Endothelial cell of umbilical vein (primary cell): ENCODE data around the gene SPRN. TPM values are rescaled to one million over a fixed set of nuclear protein-coding genes. Genes with fewer than 3 reads are reported as not detected.

Experiments used
- BruUV-seq: library from RNA; stranded (reverse); fragments of 400-500 nt; replicated peaks from 2 replicates; lab custom pipeline; 2021; lab: Mats Ljungman, UMichigan
- CTCF ChIA-PET: fragments of 300-600, 350-600 bp; sonication (Branson Sonifier 250); formaldehyde crosslinking; loops from one replicate; lab custom pipeline; 2021; ENCODE audit warnings: antibody characterized with exemption, inconsistent platforms; lab: Charles Lee
- POLR2A ChIA-PET: fragments of 300-600, 350-600 bp; sonication (Branson Sonifier 250); formaldehyde crosslinking; loops from one replicate; lab custom pipeline; 2021; ENCODE audit warnings: antibody characterized with exemption, inconsistent platforms; lab: Charles Lee
- DNase-seq: peaks from one replicate; pipeline ENCODE4 v3.0.0-alpha.2; 2011; ENCODE audit warnings: low read depth, low spot score
- FAIRE-seq: peaks from 2 replicates; lab custom pipeline; 2011; peaks lifted over from hg19 to GRCh38; lab: Jason Lieb, UNC
- H2AFZ ChIP-seq: 2 replicates; pipeline ENCODE4 v1.6.0; 2012; ENCODE audit warnings: low read depth, low read length, control low read depth, inconsistent platforms
- H3K27ac ChIP-seq: 2 replicates; pipeline ENCODE4 v1.5.1; 2011; ENCODE audit warnings: low read depth, mild to moderate bottlenecking, control low read depth, low read length, moderate library complexity; ENCODE audit not compliant: insufficient read depth
- H3K27me3 ChIP-seq, 2 experiments: 2 replicates each; pipeline versions ENCODE4 v1.6.0 to v1.6.1; 2011; ENCODE audit warnings: low read length in 2 of 2, mixed read lengths in 1 of 2; ENCODE audit not compliant: control insufficient read depth in 2 of 2, insufficient read depth in 2 of 2
- H3K36me3 ChIP-seq, 2 experiments: 2 replicates in 1 of 2; 3 replicates in 1 of 2; pipeline ENCODE4 v1.5.1; 2011; ENCODE audit warnings: low read length in 2 of 2, mild to moderate bottlenecking in 1 of 2, moderate library complexity in 1 of 2; ENCODE audit not compliant: control insufficient read depth in 2 of 2, insufficient read depth in 2 of 2; ENCODE audit errors: extremely low read depth in 1 of 2
- H3K4me1 ChIP-seq: 3 replicates; pipeline ENCODE4 v1.5.1; 2011; ENCODE audit warnings: mild to moderate bottlenecking, low read length; ENCODE audit not compliant: control insufficient read depth, insufficient read depth; ENCODE audit errors: extremely low read depth
- H3K4me2 ChIP-seq: 2 replicates; pipeline ENCODE4 v1.6.1; 2011; ENCODE audit warnings: low read length, control low read depth, mixed read lengths; ENCODE audit not compliant: insufficient read depth
- H3K4me3 ChIP-seq, 3 experiments: fragments of 200-600 bp in 1 of 3; sonication (generic), shearing (Covaris generic) in 1 of 3; replicated peaks in 1 of 3; 2 replicates each; pipeline ENCODE4 v1.5.1; 2011 to 2016; ENCODE audit warnings: control low read depth in 3 of 3, low read length in 3 of 3, mild to moderate bottlenecking in 2 of 3, inconsistent platforms in 1 of 3, low read depth in 1 of 3, moderate library complexity in 1 of 3; ENCODE audit not compliant: insufficient read depth in 1 of 3
- H3K79me2 ChIP-seq: 2 replicates; pipeline ENCODE4 v1.6.0; 2012; ENCODE audit warnings: low read length, inconsistent platforms; ENCODE audit not compliant: control insufficient read depth, insufficient read depth
- H3K9ac ChIP-seq: replicated peaks from 2 replicates; pipeline ENCODE3; 2011; ENCODE audit warnings: low read length, control low read depth; ENCODE audit not compliant: insufficient read depth; ENCODE audit errors: extremely low read depth
- H3K9me1 ChIP-seq: replicated peaks from 3 replicates; pipeline ENCODE4 v1.6.0; 2011; ENCODE audit warnings: mild to moderate bottlenecking, low read length; ENCODE audit not compliant: control insufficient read depth, insufficient read depth; ENCODE audit errors: extremely low read depth
- H3K9me3 ChIP-seq: replicated peaks from 2 replicates; pipeline ENCODE4 v1.5.1; 2012; ENCODE audit warnings: low read length, inconsistent platforms; ENCODE audit not compliant: control insufficient read depth, insufficient read depth
- H4K20me1 ChIP-seq: replicated peaks from 2 replicates; pipeline ENCODE3; 2011; ENCODE audit warnings: mild to moderate bottlenecking, low read length; ENCODE audit not compliant: control insufficient read depth, insufficient read depth; ENCODE audit errors: extremely low read depth
- CTCF ChIP-seq, 2 donors: IDR thresholded peaks; 1 replicate in 1 of 2; 2 replicates in 1 of 2; pipeline ENCODE4 v1.5.1; 2011; ENCODE audit warnings: low read length in 2 of 2, mild to moderate bottlenecking in 2 of 2, moderate library complexity in 2 of 2, control low read depth in 1 of 2, inconsistent platforms in 1 of 2, low read depth in 1 of 2; ENCODE audit not compliant: insufficient read depth in 1 of 2; ENCODE audit errors: extremely low read depth in 1 of 2
- EZH2 ChIP-seq: IDR thresholded peaks from 2 replicates; pipeline ENCODE4 v1.6.1; 2012; ENCODE audit warnings: borderline replicate concordance, low read depth, mild to moderate bottlenecking, moderate library complexity, low read length, inconsistent platforms; ENCODE audit not compliant: severe bottlenecking
- FOS ChIP-seq: IDR thresholded peaks from 2 replicates; pipeline ENCODE4 v1.6.1; 2011; ENCODE audit warnings: mild to moderate bottlenecking, low read length, moderate library complexity, borderline replicate concordance; ENCODE audit not compliant: insufficient read depth
- GATA2 ChIP-seq: IDR thresholded peaks from 2 replicates; pipeline ENCODE4 v1.7.0; 2011; ENCODE audit warnings: low read depth, mild to moderate bottlenecking, moderate library complexity, mixed read lengths, low read length; ENCODE audit not compliant: insufficient read length, insufficient read depth
- JUN ChIP-seq: IDR thresholded peaks from 2 replicates; pipeline ENCODE4 v1.6.1; 2011; ENCODE audit warnings: borderline replicate concordance, low read depth; ENCODE audit not compliant: insufficient read length, insufficient read depth
- MAX ChIP-seq: IDR thresholded peaks from 2 replicates; pipeline ENCODE4 v1.6.1; 2011; ENCODE audit not compliant: insufficient read depth, insufficient read length
- MYC ChIP-seq: IDR thresholded peaks from one replicate; pipeline ENCODE4 v1.6.1; 2011; ENCODE audit warnings: mild to moderate bottlenecking, low read depth, low read length
- POLR2A ChIP-seq: IDR thresholded peaks from 2 replicates; pipeline ENCODE4 v1.6.1; 2012; ENCODE audit warnings: low read depth, mild to moderate bottlenecking, control low read depth, low read length
- POLR2AphosphoS5 ChIP-seq: IDR thresholded peaks from 2 replicates; pipeline ENCODE4 v1.6.1; 2012; ENCODE audit warnings: low read depth, mild to moderate bottlenecking, control low read depth, low read length, moderate library complexity; ENCODE audit not compliant: insufficient read depth
- dilution Hi-C: fragments of 300-500 bp; cut with MboI; formaldehyde crosslinking; loops from one replicate; pipeline ENCODE4 v1.15.0; 2019; ENCODE audit warnings: low sequenced_read_pairs; ENCODE audit not compliant: extremely low pct_ligation_motif_present
- intact Hi-C: fragments of 100-400 bp; cut with micrococcal nuclease; formaldehyde crosslinking; loops from one replicate; pipeline ENCODE4 v1.10.0; 2022
- polyA plus RNA-seq, 4 experiments: library from polyadenylated mRNA; depleted of rRNA in 3 of 4; stranded (reverse) in 3 of 4; unstranded in 1 of 4; fragments of >200 nt; gene quantifications; 2 replicates each; pipeline versions ENCODE4 v1.2.1 to v1.2.3, GENCODE V29; 2011 to 2012; ENCODE audit warnings: missing spikeins in 1 of 4
- total RNA-seq: library from RNA; stranded (reverse); gene quantifications from 2 replicates; pipeline ENCODE4 v1.2.3, GENCODE V29; 2021

SPRN gene
- total and polyA plus RNA-seq, 2 donors (not counting 3 experiments of a cell fraction or from before 2014, with no cell fraction given) = 0.13 TPM; not detected in 1

- Histone ChIP-seq H3K9ac (no peak overlapping the region), H3K36me3 (no peaks in the 10 kb centered on the region)
Observed at GRCh38 chr10:133464582-133465031, 40.2 kb upstream of the SPRN start.

More at GRCh38 chr10:133464582-133465031, 40.2 kb upstream of the SPRN start:
- no TSS peak for BruUV-seq
- ChIA-PET POLR2A (no interaction called here), CTCF (no interaction called here)
- dilution Hi-C loops (no loop called here), intact Hi-C loops (no loop called here)
- Histone ChIP-seq H3K4me2 (no peak overlapping the region), H2AFZ (no peak overlapping the region), H4K20me1 (no peaks in the 10 kb centered on the region), H3K4me3 (no peak overlapping the region), H3K9me3 (no peaks in the 10 kb centered on the region), H3K27ac (no peak overlapping the region), H3K9me1 (no peaks in the 10 kb centered on the region), H3K27me3 (no peaks in the 10 kb centered on the region), H3K4me1 (no peaks in the 10 kb centered on the region), H3K79me2 (no peaks in the 10 kb centered on the region)
- DNase-seq (no peak), FAIRE-seq (no peak)
- TF ChIP-seq JUN = no peak
- TF ChIP-seq FOS = no peak
- TF ChIP-seq POLR2A = no peak
- TF ChIP-seq EZH2 = no peak
- TF ChIP-seq CTCF (IDR thresholded peaks at IDR 0.05; ENCODE audit: extremely low read depth in 1 of 2, insufficient read depth in 1 of 2, low read depth in 1 of 2, low read length in 2 of 2) = no peak
- TF ChIP-seq GATA2 = no peak
- no peak for TF ChIP-seq MAX
- TF ChIP-seq POLR2AphosphoS5 = no peak
- TF ChIP-seq MYC = no peak
